ENCODE data around the gene TCERG1L.
"Not testable (repeated sequence)": the region's sequence is repeated elsewhere in the genome, so short reads cannot be mapped to it uniquely, and the experiment has no call there.

The TCERG1L gene

DNA sequence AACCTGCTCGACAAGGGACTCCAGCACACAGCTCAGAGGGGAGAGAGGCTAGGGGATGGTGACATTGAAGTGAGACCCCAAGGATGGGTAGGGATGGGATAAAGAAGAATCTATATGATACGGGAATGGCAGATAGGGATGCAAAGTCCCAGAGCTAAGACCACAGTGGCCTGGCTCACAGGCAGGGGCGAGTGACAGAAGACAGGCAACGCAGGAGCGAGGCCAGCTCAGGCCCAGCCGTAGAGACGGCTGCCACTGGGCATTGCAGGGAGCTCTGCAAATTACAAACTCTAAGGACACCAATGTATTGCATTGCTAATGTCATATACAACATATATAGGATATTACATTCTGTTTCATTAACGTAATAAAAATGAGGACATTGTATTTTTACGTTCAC lies 131.4 kb downstream of the TCERG1L start:
- DNase-seq: no peak

GRCh38 chr10:131179361-131179760 lies 132.2 kb downstream of the TCERG1L start:
- no peak for DNase-seq

GRCh38 chr10:131178521-131179331 lies 132.8 kb downstream of the TCERG1L start:
- DNase-seq: peak; percentile 79

DNA sequence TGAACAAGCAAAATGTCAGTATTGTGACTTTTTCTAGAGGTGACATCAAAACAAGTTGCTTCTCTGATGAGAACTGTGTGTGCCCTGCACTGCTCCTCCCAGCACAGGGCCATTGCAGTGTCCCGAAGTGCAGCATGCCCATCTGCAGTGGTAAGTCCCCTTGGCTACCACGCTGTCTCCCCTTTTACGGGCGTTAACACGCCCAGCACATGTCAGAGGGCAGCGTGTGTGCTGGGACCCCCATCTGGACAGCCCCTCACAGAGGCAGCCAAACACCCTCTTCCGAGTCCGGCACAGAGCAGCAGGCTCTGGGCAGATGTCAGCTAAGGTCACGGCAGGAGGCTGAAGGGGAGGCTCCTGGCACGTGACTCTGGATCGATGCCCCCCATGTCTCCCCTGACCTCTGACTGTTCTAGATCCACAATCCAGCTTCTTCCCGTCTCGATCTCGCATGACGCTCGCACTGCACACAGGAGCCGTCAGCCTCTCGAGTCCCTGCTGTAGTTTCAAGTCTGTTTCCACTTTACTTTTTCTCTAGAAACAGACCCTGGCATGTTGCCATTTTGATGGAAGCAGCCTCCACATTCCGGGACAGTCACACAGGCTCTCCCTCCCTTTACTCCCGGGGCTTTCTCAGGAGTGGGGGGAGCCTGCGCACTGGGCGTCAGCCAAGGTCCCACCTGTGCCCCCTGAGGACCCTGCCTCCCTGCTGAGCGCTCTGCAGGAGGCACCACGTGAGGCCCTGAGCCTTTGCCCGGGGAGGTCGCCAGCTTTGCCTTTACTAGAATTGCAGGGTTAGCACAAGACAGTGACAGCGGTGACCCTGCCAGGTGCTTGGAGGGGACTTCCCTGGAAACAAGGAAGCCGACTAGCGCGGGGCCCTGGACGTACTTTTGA lies 133.8 kb downstream of the TCERG1L start:
- no peak for DNase-seq

DNA sequence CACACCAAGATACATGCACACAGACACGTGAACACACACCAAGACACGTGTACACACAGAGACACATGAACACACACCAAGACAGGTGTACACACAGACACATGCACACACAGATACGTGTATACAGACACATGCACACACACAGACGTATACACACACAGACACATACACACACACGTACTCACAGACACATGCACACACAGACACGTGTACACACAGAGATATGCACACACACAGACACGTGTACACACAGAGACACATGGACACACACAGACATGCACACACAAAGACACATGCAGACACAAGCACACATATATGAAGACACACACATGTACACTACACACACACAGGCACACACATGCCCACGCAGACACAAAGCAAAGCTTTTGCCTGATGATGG lies 134.6 kb downstream of the TCERG1L start:
- no peak for DNase-seq

DNA sequence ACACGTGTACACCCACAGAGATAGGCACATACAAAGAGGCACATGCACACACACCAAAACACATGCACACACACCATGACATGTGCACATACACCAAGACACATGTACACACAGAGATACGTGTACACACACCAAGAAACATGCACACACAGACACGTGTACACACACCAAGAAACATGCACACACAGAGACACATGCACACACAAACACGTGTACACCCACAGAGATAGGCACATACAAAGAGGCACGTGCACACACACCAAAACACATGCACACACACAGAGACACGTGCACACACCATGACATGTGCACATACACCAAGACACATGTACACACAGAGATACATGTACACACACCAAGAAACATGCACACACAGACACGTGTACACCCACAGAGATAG lies 135.2 kb downstream of the TCERG1L start:
- DNase-seq: not testable (repeated sequence)

DNA sequence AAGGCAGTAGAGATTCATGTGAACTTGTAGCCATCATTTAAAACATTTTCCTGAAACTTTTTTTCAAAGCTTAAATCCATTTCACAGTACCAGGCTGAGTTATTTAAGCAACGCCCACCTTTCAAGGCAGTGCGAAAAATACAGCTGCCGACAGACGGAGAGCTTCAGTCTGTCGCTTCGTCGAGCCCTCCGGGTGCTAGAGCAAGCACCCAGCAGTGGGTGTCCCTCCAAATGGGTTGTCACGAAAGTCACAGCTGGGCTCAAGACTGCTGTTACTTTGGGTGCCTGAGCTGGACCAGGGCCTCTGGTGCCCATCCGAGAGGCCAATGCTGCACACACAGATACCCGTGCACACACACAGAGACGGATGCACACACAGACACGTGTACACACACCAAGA lies 135.6 kb downstream of the TCERG1L start:
- no peak for DNase-seq

DNA sequence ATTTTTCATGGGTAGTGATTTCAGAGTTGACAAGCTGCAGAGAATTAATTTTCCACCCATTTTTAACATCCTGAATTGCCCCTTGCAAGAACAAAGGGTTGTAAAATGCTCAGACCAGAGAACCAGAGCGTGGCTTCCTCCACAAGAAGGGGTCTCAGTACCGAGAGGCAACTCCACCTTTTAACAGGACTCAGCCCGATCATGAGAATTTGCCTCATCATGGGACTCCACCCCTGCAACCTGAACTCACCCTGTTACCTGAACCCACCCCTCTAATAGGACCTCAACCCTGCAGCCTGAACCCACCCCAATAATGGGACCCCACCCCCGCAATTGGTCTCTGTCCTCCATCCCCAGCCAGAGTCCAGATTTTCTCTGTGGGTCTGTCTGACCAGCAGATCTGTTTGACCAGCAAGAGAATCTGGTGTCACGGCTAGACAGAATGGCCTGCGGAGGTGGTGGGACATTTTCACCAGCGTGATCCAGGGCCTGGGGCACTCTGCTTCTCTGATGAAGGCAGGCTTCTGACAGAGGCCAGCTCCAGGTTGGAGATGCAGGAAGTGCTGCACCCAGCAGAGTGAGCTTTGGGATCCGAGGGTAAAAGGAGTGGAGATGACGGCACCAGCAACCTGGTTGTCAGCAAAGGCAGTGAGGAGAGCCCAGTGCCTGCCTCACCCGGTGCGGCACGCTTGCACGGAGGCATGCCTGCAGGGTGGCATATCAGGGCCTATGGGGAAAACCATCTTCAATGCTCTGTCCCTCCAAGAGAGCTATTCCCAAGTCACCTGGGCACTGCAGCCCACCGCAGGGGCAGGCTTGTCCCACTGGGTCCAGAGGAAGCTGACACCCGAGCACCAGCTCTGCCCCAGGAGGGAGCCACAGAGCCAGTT lies 136.6 kb downstream of the TCERG1L start:
- no peak for DNase-seq

- DNase-seq: no peak
Observed at GRCh38 chr10:131174211-131174565, 137.3 kb downstream of the TCERG1L start.

DNA sequence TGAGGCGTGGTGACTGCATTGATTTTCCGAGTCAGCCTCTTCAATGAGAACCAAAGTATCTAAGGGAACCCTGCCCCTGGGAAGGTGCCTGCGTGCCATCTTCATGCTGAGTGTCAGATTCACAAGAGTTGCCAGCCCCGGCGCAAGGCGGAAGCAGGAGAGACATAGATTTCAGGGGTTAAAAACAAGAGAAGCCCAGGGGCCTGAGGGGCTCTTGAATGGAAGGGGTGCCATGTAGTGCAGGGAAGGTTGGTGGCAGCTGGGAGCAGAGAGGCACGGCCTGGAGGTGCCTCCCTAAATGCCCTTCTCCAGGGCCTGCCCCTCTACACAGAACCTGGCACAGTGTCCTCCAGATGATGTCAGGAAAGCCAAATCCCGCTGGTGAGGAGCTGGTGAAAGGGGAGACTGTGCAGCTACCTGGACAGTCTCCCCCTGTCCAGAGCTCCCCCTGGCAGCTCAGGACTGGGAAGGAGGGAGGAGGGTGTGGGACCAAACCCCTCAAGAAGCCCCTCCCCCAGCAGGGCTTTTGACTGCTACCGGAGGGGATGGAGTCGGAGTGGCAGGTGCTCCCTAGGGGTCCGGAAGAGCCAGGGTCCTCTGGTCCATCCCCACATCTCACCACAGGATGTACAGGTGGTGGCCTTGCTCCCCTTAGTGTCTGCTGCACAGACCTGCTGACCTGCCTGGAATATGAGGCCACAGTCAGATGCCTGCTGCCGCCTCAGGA lies 137.9 kb downstream of the TCERG1L start:
- no peak for DNase-seq

GRCh38 chr10:131172433-131172832 lies 139.1 kb downstream of the TCERG1L start:
- DNase-seq: no peak

DNA sequence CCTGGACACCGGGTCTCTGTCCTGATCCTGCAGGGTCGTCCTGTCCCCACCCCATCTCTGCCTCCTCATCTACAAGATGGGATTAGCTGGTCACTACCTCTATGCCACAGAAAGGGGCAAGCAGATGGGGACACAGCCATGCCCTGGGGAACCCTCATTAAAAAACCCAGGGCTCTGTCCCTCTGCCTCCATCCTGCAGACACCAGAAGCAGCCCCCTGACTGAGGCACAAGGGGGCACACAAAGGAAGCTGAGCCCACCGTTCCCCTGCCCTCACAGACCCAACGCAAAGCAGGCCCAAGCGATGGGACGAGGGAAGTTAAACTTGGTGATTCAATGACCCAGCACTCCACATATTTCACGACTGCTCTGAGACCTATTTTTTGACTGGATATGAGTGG lies 142.4 kb downstream of the TCERG1L start:
- DNase-seq: no peak

GRCh38 chr10:131168238-131168875 lies 143.2 kb downstream of the TCERG1L start:
- peak; percentile 27 for DNase-seq

GRCh38 chr10:131167036-131167860 lies 144.3 kb downstream of the TCERG1L start:
- DNase-seq: no peak

GRCh38 chr10:131166486-131166885 lies 145.0 kb downstream of the TCERG1L start:
- DNase-seq: peak; percentile 44

DNA sequence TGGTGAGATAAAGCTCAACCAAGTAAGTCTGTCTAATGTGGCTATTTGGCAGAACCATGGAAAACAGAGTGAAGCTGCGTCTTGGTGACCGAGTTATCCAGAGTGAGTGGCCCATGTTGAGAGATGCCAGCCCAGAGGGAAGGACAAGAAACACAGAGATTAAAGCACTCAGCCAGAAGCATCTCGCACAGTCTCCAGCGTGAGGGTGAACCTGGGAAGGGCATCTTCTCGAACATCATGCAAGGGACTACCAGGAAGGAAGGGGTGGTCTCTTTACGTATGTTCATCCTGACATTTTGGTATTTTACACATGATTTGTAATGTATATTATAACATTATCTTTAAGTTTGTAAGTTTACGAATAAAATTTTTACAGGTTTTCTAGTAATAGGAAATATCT lies 146.4 kb downstream of the TCERG1L start:
- no peak for DNase-seq

GRCh38 chr10:131162866-131163843 lies 148.4 kb downstream of the TCERG1L start:
- peak; percentile 57 for DNase-seq

GRCh38 chr10:131162211-131162610 lies 149.3 kb downstream of the TCERG1L start:
- DNase-seq: no peak

DNA sequence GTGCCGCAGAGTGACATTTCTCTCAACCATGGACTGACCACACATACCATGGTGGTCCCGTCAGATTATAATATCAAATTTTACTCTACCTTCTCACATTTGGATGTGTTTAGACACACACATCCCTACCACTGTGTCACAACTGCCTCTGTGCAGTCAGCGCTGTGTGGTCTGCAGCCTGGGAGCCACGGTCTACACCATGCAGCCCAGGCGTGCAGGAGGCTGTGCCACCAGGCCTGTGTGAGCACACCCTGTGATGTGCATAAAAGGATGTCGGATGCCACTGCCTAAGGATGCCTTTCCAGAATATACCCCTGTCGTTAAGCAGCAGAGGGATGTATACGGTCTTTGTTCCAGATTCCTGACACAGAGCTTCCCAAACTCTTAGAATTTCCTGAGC lies 150.4 kb downstream of the TCERG1L start:
- no peak for DNase-seq

Measured in NCI-H69 (cell line).